Keratinocyte (primary cell): ENCODE results near the gene CSNK1G1. TPM values are rescaled to one million over a fixed set of nuclear protein-coding genes. Genes with fewer than 3 reads are reported as not detected.

ENCODE experiments used
- DNase-seq: peaks from one replicate; pipeline ENCODE4 v3.0.0-alpha.2; 2011; ENCODE audit warnings: low read depth, missing footprints, low spot score
- FAIRE-seq: peaks from 2 replicates; lab custom pipeline; 2011; peaks lifted over from hg19 to GRCh38; lab: Jason Lieb, UNC
- H2AFZ ChIP-seq: 2 replicates; pipeline ENCODE4 v1.6.0; 2012; ENCODE audit warnings: low read length, control low read depth, inconsistent platforms; ENCODE audit not compliant: control insufficient read depth
- H3K27ac ChIP-seq: 2 replicates; pipeline ENCODE4 v1.5.1; 2011; ENCODE audit warnings: low read length; ENCODE audit not compliant: control insufficient read depth, insufficient read depth
- H3K27me3 ChIP-seq: 3 replicates; pipeline ENCODE4 v1.6.0; 2011; ENCODE audit warnings: low read length; ENCODE audit not compliant: control insufficient read depth, insufficient read depth; ENCODE audit errors: extremely low read depth
- H3K36me3 ChIP-seq, 2 experiments: 2 replicates in 1 of 2; 3 replicates in 1 of 2; pipeline ENCODE4 v1.5.1; 2011; ENCODE audit warnings: low read length in 2 of 2, mild to moderate bottlenecking in 1 of 2; ENCODE audit not compliant: control insufficient read depth in 2 of 2, insufficient read depth in 2 of 2; ENCODE audit errors: extremely low read depth in 1 of 2
- H3K4me1 ChIP-seq: 3 replicates; pipeline ENCODE4 v1.5.1; 2011; ENCODE audit warnings: low read length; ENCODE audit not compliant: control insufficient read depth, insufficient read depth; ENCODE audit errors: extremely low read depth
- H3K4me2 ChIP-seq: 3 replicates; pipeline ENCODE4 v1.6.0; 2011; ENCODE audit warnings: low read depth, low read length; ENCODE audit not compliant: control insufficient read depth, insufficient read depth; ENCODE audit errors: extremely low read depth
- H3K4me3 ChIP-seq, 3 experiments: fragments of 200-600 bp in 1 of 3; sonication (generic) in 1 of 3; 2 replicates in 2 of 3; 3 replicates in 1 of 3; pipeline ENCODE4 v1.5.1; 2011 to 2016; ENCODE audit warnings: low read length in 3 of 3, mild to moderate bottlenecking in 3 of 3, control low read depth in 2 of 3, inconsistent platforms in 1 of 3, low read depth in 1 of 3, mixed read lengths in 1 of 3, mixed run types in 1 of 3, moderate library complexity in 1 of 3; ENCODE audit not compliant: control insufficient read depth in 2 of 3, insufficient read depth in 2 of 3; ENCODE audit errors: extremely low read depth in 1 of 3
- H3K79me2 ChIP-seq: 2 replicates; pipeline ENCODE4 v1.6.0; 2012; ENCODE audit warnings: low read length; ENCODE audit not compliant: control insufficient read depth, insufficient read depth
- H3K9ac ChIP-seq: 3 replicates; pipeline ENCODE4 v1.6.0; 2011; ENCODE audit warnings: low read length; ENCODE audit not compliant: control insufficient read depth, insufficient read depth; ENCODE audit errors: extremely low read depth
- H3K9me1 ChIP-seq: 3 replicates; pipeline ENCODE4 v1.6.0; 2011; ENCODE audit warnings: low read length; ENCODE audit not compliant: control insufficient read depth, insufficient read depth; ENCODE audit errors: extremely low read depth
- H3K9me3 ChIP-seq: 2 replicates; pipeline ENCODE4 v1.5.1; 2012; ENCODE audit warnings: low read depth, low read length; ENCODE audit not compliant: control insufficient read depth
- H4K20me1 ChIP-seq: 3 replicates; pipeline ENCODE4 v1.6.0; 2011; ENCODE audit warnings: low read length; ENCODE audit not compliant: control insufficient read depth, insufficient read depth; ENCODE audit errors: extremely low read depth
- CTCF ChIP-seq, 3 experiments: IDR thresholded peaks in 1 of 3; conservative IDR thresholded peaks in 1 of 3; optimal IDR thresholded peaks in 1 of 3; 2 replicates in 2 of 3; 3 replicates in 1 of 3; pipeline versions ENCODE3 to v1.5.1; 2011; ENCODE audit warnings: low read length in 3 of 3, mild to moderate bottlenecking in 3 of 3, moderate library complexity in 2 of 3, control low read depth in 1 of 3, inconsistent platforms in 1 of 3; ENCODE audit not compliant: insufficient read depth in 2 of 3; ENCODE audit errors: extremely low read depth in 1 of 3
- EZH2 ChIP-seq: IDR thresholded peaks from one replicate; pipeline ENCODE4 v1.6.1; 2012; ENCODE audit warnings: inconsistent platforms, mild to moderate bottlenecking, low read length, moderate library complexity
- dilution Hi-C: fragments of 300-500 bp; cut with MboI; formaldehyde crosslinking; loops from one replicate; pipeline ENCODE4 v1.7.0; 2020; ENCODE audit warnings: low sequenced_read_pairs; ENCODE audit not compliant: extremely low pct_ligation_motif_present
- polyA plus RNA-seq, 5 experiments: library from polyadenylated mRNA; depleted of rRNA in 3 of 5; stranded (reverse) in 3 of 5; stranded (forward) in 1 of 5; unstranded in 1 of 5; fragments of >200 nt; gene quantifications; 1 replicate in 1 of 5; 2 replicates in 3 of 5; 3 replicates in 1 of 5; pipeline versions ENCODE4 v1.2.1 to v1.2.3, GENCODE V29; 2011 to 2012; ENCODE audit warnings: missing spikeins in 2 of 5, low read depth in 1 of 5, low replicate concordance in 1 of 5

CSNK1G1 gene
- polyA plus RNA-seq, 1 donor (not counting 4 experiments of a cell fraction or from before 2014, with no cell fraction given) = 28.9 TPM

DNA sequence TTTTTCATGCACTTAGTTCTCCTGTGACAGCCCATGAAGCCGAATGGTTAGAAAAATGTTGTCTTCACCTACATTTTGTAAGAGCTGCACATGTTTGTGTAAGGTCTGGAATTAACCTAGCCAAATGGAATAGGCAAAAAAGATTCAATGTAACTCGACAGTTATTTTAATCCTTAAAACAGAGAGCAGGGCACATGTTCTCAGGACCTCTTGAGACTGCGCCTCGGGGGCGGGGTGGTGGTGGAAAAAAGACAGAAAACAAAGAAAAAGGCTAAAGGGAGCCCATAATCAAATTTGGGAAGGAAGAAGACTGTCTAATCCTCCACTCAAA lies 702 bp upstream of the CSNK1G1 start:
- Histone ChIP-seq H2AFZ (peak overlapping the region; percentile 96), H4K20me1 (no peaks in the 10 kb centered on the region), H3K4me2 (peak overlapping the region; percentile 93), H3K27me3 (no peaks in the 10 kb centered on the region), H3K9me1 (no peaks in the 10 kb centered on the region), H3K4me3 (peak overlapping the region; percentile 68 to 89 (median 80)), H3K36me3 (peaks cover 0 to 3% of the 10 kb centered on the region in 2 experiments), H3K4me1 (peaks cover 9% of the 10 kb centered on the region), H3K79me2 (peaks cover 38% of the 10 kb centered on the region), H3K27ac (peak overlapping the region; percentile 83), H3K9ac (peak overlapping the region; percentile 84), H3K9me3 (no peaks in the 10 kb centered on the region)
- FAIRE-seq (no peak), DNase-seq (no peak)
- dilution Hi-C loops = no loop called here
- TF ChIP-seq CTCF (optimal IDR thresholded peaks at IDR 0.05 in 1 of 3, IDR thresholded peaks at IDR 0.05 in 1 of 3, conservative IDR thresholded peaks at IDR 0.05 in 1 of 3; ENCODE audit: extremely low read depth in 1 of 3, insufficient read depth in 2 of 3, low read length in 3 of 3) (no peak), EZH2 (no peak)

GRCh38 chr15:64355348-64355943 lies 527 bp downstream of the CSNK1G1 start:
- Histone ChIP-seq H2AFZ (peak overlapping the region; percentile 84), H3K27me3 (no peaks in the 10 kb centered on the region), H3K9me3 (no peaks in the 10 kb centered on the region), H3K9ac (peak overlapping the region; percentile 84), H3K4me2 (peak overlapping the region; percentile 93), H3K4me1 (peaks cover 7% of the 10 kb centered on the region), H3K4me3 (peak overlapping the region; percentile 68 to 89 (median 80)), H3K9me1 (no peaks in the 10 kb centered on the region), H3K36me3 (peaks cover 0 to 3% of the 10 kb centered on the region in 2 experiments), H3K79me2 (peaks cover 50% of the 10 kb centered on the region), H3K27ac (peak overlapping the region; percentile 83), H4K20me1 (no peaks in the 10 kb centered on the region)
- dilution Hi-C loops = no loop called here
- DNase-seq = no peak
- TF ChIP-seq CTCF (optimal IDR thresholded peaks at IDR 0.05 in 1 of 3, IDR thresholded peaks at IDR 0.05 in 1 of 3, conservative IDR thresholded peaks at IDR 0.05 in 1 of 3; ENCODE audit: extremely low read depth in 1 of 3, insufficient read depth in 2 of 3, low read length in 3 of 3) (no peak), EZH2 (no peak)
- no peak for FAIRE-seq
